K562 (cell line): Measurements from ENCODE around the gene RHD. TPM values are rescaled to one million over a fixed set of nuclear protein-coding genes. Genes with fewer than 3 reads are reported as not detected.

ENCODE experiments used
- HDAC3 ChIP-seq: fragments of 450-650 bp; IDR thresholded peaks from 2 replicates; pipeline ENCODE4 v1.6.1; 2018; ENCODE audit warnings: borderline replicate concordance, mild to moderate bottlenecking, moderate library complexity; ENCODE audit not compliant: partially characterized antibody
- HMGN3 ChIP-seq: IDR thresholded peaks from 2 replicates; pipeline ENCODE4 v1.6.1; 2011; ENCODE audit warnings: borderline replicate concordance, low read depth, mild to moderate bottlenecking, mixed read lengths, low read length; ENCODE audit not compliant: insufficient read length; ENCODE audit errors: extremely low read depth
- HNRNPK ChIP-seq: fragments of 200-400 bp; formaldehyde crosslinking; IDR thresholded peaks from one replicate; pipeline ENCODE4 v1.6.1; 2018; ENCODE audit warnings: mild to moderate bottlenecking, low read depth, low read length; ENCODE audit not compliant: poor library complexity, severe bottlenecking
- HNRNPL ChIP-seq: fragments of 200-400 bp; formaldehyde crosslinking; IDR thresholded peaks from 2 replicates; pipeline ENCODE4 v1.6.1; 2017; ENCODE audit warnings: low read depth, mild to moderate bottlenecking, low read length
- KAT8 ChIP-seq: fragments of 450-650 bp; IDR thresholded peaks from 2 replicates; pipeline ENCODE4 v1.6.1; 2016; ENCODE audit warnings: low read depth, mild to moderate bottlenecking
- KDM4B ChIP-seq, 2 experiments: fragments of 450-650 bp in 1 of 2; sonication (generic) in 1 of 2; IDR thresholded peaks; 2 replicates each; pipeline ENCODE4 v1.6.1; 2016 to 2017; ENCODE audit warnings: borderline replicate concordance in 2 of 2, antibody characterized with exemption in 1 of 2, low read depth in 1 of 2, mild to moderate bottlenecking in 1 of 2
- MAZ ChIP-seq, 2 experiments: fragments of 450-650 bp in 1 of 2; sonication (generic) in 1 of 2; formaldehyde crosslinking; IDR thresholded peaks in 1 of 2; conservative IDR thresholded peaks in 1 of 2; 2 replicates each; pipeline versions ENCODE4 v1.4.0 to v1.5.0; 2020; ENCODE audit warnings: mild to moderate bottlenecking in 1 of 2, missing genetic modification reagents in 1 of 2
- POLR2H ChIP-seq: IDR thresholded peaks from 2 replicates; pipeline ENCODE4 v1.6.1; 2016; ENCODE audit warnings: missing genetic modification characterization, low read depth, mild to moderate bottlenecking, control low read depth, missing compliant biosample characterization, moderate library complexity
- PRMT5 ChIP-seq: sonication (generic); formaldehyde crosslinking; IDR thresholded peaks from 2 replicates; pipeline ENCODE4 v1.5.0; 2020; ENCODE audit warnings: missing genetic modification reagents
- RB1 ChIP-seq: fragments of 450-650 bp; IDR thresholded peaks from 2 replicates; pipeline ENCODE4 v1.6.1; 2017; ENCODE audit warnings: low read depth, mild to moderate bottlenecking
- TAF7 ChIP-seq: fragments of 450-650 bp; IDR thresholded peaks from 2 replicates; pipeline ENCODE4 v1.6.1; 2016; ENCODE audit warnings: missing genetic modification characterization, missing compliant biosample characterization
- TBP ChIP-seq: optimal IDR thresholded peaks from 2 replicates; pipeline ENCODE3; 2011; ENCODE audit warnings: low read depth, low read length, improper control_type of control experiment
- TFE3 ChIP-seq: fragments of 450-650 bp; formaldehyde crosslinking; IDR thresholded peaks from 2 replicates; pipeline ENCODE4 v1.4.0; 2020; ENCODE audit warnings: mild to moderate bottlenecking, mixed read lengths
- TOE1 ChIP-seq, 2 experiments: fragments of 450-650 bp in 1 of 2; sonication (generic) in 1 of 2; formaldehyde crosslinking in 1 of 2; IDR thresholded peaks; 2 replicates each; pipeline versions ENCODE4 v1.7.1 to v1.8.0; 2016 to 2022; ENCODE audit warnings: borderline replicate concordance in 2 of 2, mild to moderate bottlenecking in 2 of 2, antibody characterized with exemption in 1 of 2, inconsistent platforms in 1 of 2, low read depth in 1 of 2, missing genetic modification reagents in 1 of 2, moderate library complexity in 1 of 2
- ZBTB17 ChIP-seq: fragments of 450-650 bp; formaldehyde crosslinking; IDR thresholded peaks from 2 replicates; pipeline ENCODE4 v1.4.0; 2020; ENCODE audit warnings: mild to moderate bottlenecking
- ZKSCAN1 ChIP-seq: fragments of 150-350 bp; IDR thresholded peaks from 2 replicates; pipeline ENCODE4 v1.6.1; 2016; ENCODE audit warnings: low read depth, low read length
- ZNF212 ChIP-seq: fragments of 450-650 bp; formaldehyde crosslinking; IDR thresholded peaks from 2 replicates; pipeline ENCODE4 v1.4.0; 2020; ENCODE audit warnings: mild to moderate bottlenecking
- ZNF354B ChIP-seq: fragments of 250-450 bp; sonication (Bioruptor Pico); IDR thresholded peaks from 2 replicates; pipeline ENCODE4 v1.4.0; 2020
- ZNF77 ChIP-seq: fragments of 250-450 bp; sonication (Bioruptor Pico); IDR thresholded peaks from 2 replicates; pipeline ENCODE4 v1.5.0; 2020
- polyA plus RNA-seq, 8 experiments: library from polyadenylated mRNA; depleted of rRNA in 4 of 8; stranded (reverse) in 5 of 8; unstranded in 3 of 8; fragments of >200 nt; fragmentation: Nextera tagmentation in 2 of 8; fragmentation: Illumina TruSeq in 1 of 8; extraction: Ambion mirVana in 2 of 8; extraction: Trizol in 1 of 8; gene quantifications; 2 replicates each; pipeline versions ENCODE4 v1.2.1 to v1.2.3, GENCODE V29; 2011 to 2014; ENCODE audit warnings: inconsistent platforms in 1 of 8, missing spikeins in 1 of 8
- total RNA-seq, 7 experiments: library from RNA; depleted of rRNA in 6 of 7; stranded (reverse); fragments of >200 nt in 6 of 7; fragmentation: Illumina TruSeq in 2 of 7; extraction: Trizol in 2 of 7; gene quantifications; 2 replicates each; pipeline versions ENCODE4 v1.2.1 to v1.2.3, GENCODE V29; 2011 to 2021; ENCODE audit warnings: low replicate concordance in 1 of 7
- TF ChIP-seq, protein P1 (sequence below): fragments of 250-450 bp; sonication (Bioruptor Pico); IDR thresholded peaks from 2 replicates; pipeline ENCODE4 v1.5.0; 2020; ENCODE audit warnings: mild to moderate bottlenecking, borderline replicate concordance
- TF ChIP-seq, protein P2 (sequence below): fragments of 450-650 bp; formaldehyde crosslinking; IDR thresholded peaks from 2 replicates; pipeline ENCODE4 v1.4.0; 2020; ENCODE audit warnings: mild to moderate bottlenecking

RHD gene
- total and polyA plus RNA-seq, 9 of the 15 experiments (the other 6 are each of a cell fraction or from before 2014, with no cell fraction given): 8.8 to 32.4 (median 15.0) TPM

DNA sequence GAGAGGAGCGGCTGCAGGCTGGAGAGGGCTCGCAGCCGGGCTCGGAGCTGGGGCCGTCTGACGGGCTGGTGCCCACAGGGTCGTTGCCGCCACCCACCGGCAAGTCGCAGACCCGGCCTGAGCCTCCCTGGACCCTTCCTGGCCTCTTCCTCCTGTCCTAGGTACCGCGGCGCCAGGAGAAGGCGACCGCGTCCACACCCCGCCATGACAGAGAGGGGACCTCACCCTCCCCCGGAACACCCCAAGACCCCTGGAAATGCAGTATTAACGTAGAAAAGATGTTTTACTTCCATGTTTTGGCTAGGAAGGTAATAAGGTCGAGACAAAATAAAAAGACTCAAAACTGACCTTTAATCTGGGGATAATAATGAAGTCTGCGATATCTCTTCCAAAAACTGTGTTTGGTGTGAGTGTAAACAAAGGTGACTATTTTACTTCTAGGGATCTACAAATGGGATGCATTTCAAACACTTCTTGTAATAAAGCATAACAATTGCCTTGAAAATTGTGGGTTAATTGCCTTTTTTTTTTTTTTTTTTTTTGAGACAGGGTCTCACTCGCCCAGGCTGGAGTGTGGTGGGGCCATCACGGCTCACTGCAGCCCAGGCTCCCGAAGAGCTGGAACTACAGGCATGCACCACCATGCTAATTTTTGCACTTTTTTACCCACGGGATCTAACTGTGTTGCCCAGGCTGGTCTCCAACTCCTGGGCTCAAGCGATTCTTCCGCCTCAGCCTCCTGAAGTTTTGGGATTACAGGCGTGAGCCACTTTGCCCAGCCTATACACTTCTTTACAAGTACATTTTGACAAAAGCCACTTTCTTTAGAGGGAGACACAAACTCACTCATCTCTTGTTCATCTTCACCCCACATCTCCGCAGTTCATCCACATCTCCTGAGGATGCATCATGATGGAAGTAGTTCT lies 24.2 kb upstream of the RHD start (continued):
- TF ChIP-seq, protein P1, sequence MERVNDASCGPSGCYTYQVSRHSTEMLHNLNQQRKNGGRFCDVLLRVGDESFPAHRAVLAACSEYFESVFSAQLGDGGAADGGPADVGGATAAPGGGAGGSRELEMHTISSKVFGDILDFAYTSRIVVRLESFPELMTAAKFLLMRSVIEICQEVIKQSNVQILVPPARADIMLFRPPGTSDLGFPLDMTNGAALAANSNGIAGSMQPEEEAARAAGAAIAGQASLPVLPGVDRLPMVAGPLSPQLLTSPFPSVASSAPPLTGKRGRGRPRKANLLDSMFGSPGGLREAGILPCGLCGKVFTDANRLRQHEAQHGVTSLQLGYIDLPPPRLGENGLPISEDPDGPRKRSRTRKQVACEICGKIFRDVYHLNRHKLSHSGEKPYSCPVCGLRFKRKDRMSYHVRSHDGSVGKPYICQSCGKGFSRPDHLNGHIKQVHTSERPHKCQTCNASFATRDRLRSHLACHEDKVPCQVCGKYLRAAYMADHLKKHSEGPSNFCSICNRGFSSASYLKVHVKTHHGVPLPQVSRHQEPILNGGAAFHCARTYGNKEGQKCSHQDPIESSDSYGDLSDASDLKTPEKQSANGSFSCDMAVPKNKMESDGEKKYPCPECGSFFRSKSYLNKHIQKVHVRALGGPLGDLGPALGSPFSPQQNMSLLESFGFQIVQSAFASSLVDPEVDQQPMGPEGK (CRISPR knock-in tag): no peak
- TF ChIP-seq KDM4B (IDR thresholded peaks at IDR 0.05; ENCODE audit: borderline replicate concordance in 2 of 2, low read depth in 1 of 2) (0 out of 4 replicates have a peak, but pooled peaks of 1 of the 2 experiments have one; percentile 25), HNRNPK (no peak), TOE1 (IDR thresholded peaks at IDR 0.05; ENCODE audit: borderline replicate concordance) (0 out of 2 replicates have a peak, but pooled peaks have one; percentile 7), TOE1 (CRISPR knock-in tag; IDR thresholded peaks at IDR 0.05; ENCODE audit: borderline replicate concordance, low read depth) (no peak), ZNF212 (CRISPR knock-in tag) (no peak), ZBTB17 (CRISPR knock-in tag) (peak; percentile 23; the same call in 1 of the 2 replicates), HDAC3 (no peak), PRMT5 (no peak), KAT8 (no peak), POLR2H (no peak), RB1 (0 out of 2 replicates have a peak, but pooled peaks have one; percentile 11), TAF7 (tag) (0 out of 2 replicates have a peak, but pooled peaks have one; percentile 12), HNRNPL (peak; percentile 70; the same call in 1 of the 2 replicates), MAZ (CRISPR knock-in tag; conservative IDR thresholded peaks at IDR 0.05 in 1 of 2, IDR thresholded peaks at IDR 0.05 in 1 of 2) (peak; percentile 1 to 33; a peak in 1 of 4 replicates), TFE3 (CRISPR knock-in tag) (no peak), ZNF77 (CRISPR knock-in tag) (no peak), TBP (no peak), HMGN3 (peak; percentile 90), ZNF354B (CRISPR knock-in tag) (no peak), ZKSCAN1 (no peak)
- TF ChIP-seq, protein P2, sequence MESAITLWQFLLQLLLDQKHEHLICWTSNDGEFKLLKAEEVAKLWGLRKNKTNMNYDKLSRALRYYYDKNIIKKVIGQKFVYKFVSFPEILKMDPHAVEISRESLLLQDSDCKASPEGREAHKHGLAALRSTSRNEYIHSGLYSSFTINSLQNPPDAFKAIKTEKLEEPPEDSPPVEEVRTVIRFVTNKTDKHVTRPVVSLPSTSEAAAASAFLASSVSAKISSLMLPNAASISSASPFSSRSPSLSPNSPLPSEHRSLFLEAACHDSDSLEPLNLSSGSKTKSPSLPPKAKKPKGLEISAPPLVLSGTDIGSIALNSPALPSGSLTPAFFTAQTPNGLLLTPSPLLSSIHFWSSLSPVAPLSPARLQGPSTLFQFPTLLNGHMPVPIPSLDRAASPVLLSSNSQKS (CRISPR knock-in tag): no peak
